Peyer's patch (tissue), 4 donors: ENCODE measurements around the gene GLRX5.

Experiments
- POLR2A ChIP-seq, 2 donors: fragments of 450-650 bp; IDR thresholded peaks; one replicate each; pipeline ENCODE4 v1.5.1; 2017; ENCODE audit warnings: antibody characterized with exemption in 2 of 2, mild to moderate bottlenecking in 2 of 2, moderate library complexity in 2 of 2
- TF ChIP-seq, protein P1 (sequence below), 6 experiments: fragments of 450-650 bp in 4 of 6; fragments of 200-600 bp in 2 of 6; sonication (generic) in 1 of 6; IDR thresholded peaks; one replicate each; pipeline ENCODE4 v1.5.1; 2017 to 2019; ENCODE audit warnings: antibody characterized with exemption in 6 of 6, mild to moderate bottlenecking in 3 of 6, moderate library complexity in 1 of 6

DNA sequence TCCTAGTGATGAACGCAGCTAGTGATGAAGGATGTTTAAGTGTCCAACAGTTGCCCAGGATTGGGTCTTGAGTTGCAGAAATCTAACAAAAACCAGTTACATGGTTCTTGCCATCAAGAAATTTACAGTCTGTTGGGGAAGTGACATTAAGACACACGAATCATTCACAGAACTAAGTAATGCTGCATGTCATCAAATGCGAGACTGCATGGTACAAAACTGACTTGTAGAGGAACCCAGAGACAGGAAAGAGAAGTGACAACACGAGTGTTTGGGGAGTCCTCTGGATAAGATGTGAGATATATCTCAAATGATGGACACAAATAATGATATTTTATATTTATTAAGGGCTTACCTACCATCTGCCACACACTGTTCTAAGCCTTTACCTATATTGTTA lies 12.3 kb upstream of the GLRX5 start:
- TF ChIP-seq, protein P1, sequence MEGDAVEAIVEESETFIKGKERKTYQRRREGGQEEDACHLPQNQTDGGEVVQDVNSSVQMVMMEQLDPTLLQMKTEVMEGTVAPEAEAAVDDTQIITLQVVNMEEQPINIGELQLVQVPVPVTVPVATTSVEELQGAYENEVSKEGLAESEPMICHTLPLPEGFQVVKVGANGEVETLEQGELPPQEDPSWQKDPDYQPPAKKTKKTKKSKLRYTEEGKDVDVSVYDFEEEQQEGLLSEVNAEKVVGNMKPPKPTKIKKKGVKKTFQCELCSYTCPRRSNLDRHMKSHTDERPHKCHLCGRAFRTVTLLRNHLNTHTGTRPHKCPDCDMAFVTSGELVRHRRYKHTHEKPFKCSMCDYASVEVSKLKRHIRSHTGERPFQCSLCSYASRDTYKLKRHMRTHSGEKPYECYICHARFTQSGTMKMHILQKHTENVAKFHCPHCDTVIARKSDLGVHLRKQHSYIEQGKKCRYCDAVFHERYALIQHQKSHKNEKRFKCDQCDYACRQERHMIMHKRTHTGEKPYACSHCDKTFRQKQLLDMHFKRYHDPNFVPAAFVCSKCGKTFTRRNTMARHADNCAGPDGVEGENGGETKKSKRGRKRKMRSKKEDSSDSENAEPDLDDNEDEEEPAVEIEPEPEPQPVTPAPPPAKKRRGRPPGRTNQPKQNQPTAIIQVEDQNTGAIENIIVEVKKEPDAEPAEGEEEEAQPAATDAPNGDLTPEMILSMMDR (IDR thresholded peaks at IDR 0.05) = no peak
- TF ChIP-seq POLR2A (IDR thresholded peaks at IDR 0.05) = no peak
